ENCODE results near the gene SLC39A9. TPM values are rescaled to one million over a fixed set of nuclear protein-coding genes. Genes with fewer than 3 reads are reported as not detected.

The SLC39A9 gene
- total RNA-seq, 1 donor: 37.2 TPM

GRCh38 chr14:69505338-69506240 is 107.1 kb downstream of the SLC39A9 start:
- H3K9me3 ChIP-seq (ENCODE audit: low read depth, low read length): no peaks in the 10 kb centered on the region
- H3K27me3 ChIP-seq (ENCODE audit: insufficient read depth, low read length): peaks cover 3% of the 10 kb centered on the region
- H3K4me3 ChIP-seq (ENCODE audit: low read length): no peak overlapping the region
- H3K4me1 ChIP-seq (ENCODE audit: insufficient read depth, low read length): no peaks in the 10 kb centered on the region

- Histone ChIP-seq H3K4me3 (ENCODE audit: low read length) (no peak overlapping the region), H3K4me1 (ENCODE audit: insufficient read depth, low read length) (no peaks in the 10 kb centered on the region), H3K9me3 (ENCODE audit: low read depth, low read length) (no peaks in the 10 kb centered on the region), H3K27me3 (ENCODE audit: insufficient read depth, low read length) (peaks cover 4% of the 10 kb centered on the region)
Observed at GRCh38 chr14:69506241-69506595, 107.7 kb downstream of the SLC39A9 start.

Other genes with a start within 250 kb of the SLC39A9 start
- gene DCAF5, start 245.6 kb upstream of the SLC39A9 start, total RNA-seq: 42.2 TPM
- gene EXD2, start 207.2 kb upstream of the SLC39A9 start, total RNA-seq: 2.9 TPM
- not detected for gene GALNT16, start 138.5 kb upstream of the SLC39A9 start, total RNA-seq
- gene ERH, start 393 bp upstream of the SLC39A9 start, total RNA-seq: 61.7 TPM
- 0.31 TPM for gene PLEKHD1, start 86.0 kb downstream of the SLC39A9 start, total RNA-seq
- gene CCDC177, start 176.2 kb downstream of the SLC39A9 start, total RNA-seq: not detected
- 63.2 TPM for gene SUSD6, start 212.9 kb downstream of the SLC39A9 start, total RNA-seq